Islet of Langerhans (tissue), 1 donor: Measurements from ENCODE around the gene PDGFD.
A peak's percentile ranks its signal among the peaks of the same experiment; 100 is the strongest.

Experiments used
- FAIRE-seq: peaks from one replicate; lab custom pipeline; 2011; peaks lifted over from hg19 to GRCh38; lab: Jason Lieb, UNC

Gene PDGFD

GRCh38 chr11:103948187-103948763, 215.7 kb downstream of the PDGFD start:
- FAIRE-seq: no peak

GRCh38 chr11:103947546-103947919, 216.4 kb downstream of the PDGFD start:
- FAIRE-seq: no peak

DNA sequence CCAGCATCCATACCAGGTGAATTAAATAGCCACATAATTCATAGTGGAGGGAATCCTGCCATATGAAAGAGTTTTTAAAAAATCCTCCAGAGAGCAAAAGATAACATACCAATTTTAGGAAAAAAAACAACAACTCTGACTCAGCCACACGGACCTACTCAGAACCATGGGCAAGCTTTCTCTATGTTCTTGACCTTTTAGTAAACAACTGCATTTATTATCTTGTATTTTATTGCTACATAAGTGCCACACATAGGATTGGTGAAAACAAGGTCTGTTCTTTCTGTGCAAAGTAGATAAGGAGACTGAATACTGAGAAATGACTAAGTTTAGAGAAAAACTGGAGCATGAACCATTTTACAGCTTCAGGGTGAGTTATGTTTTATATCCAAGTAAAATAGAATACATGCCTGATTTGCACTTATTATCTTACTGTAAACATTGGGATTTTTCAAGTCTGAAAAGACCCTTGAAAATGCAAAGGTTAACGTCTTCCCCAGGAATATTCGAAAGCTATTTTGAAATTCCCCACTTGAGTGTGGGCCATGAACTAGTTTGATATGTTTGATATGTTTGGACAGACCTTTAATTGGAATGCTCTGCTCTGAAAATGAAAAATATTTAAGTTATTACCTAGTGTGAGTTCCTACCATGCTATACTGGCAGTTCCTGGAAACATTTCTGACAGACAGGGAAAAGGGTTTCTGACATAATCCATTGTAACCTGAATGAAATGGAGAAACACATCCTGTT, 217.0 kb downstream of the PDGFD start:
- no peak for FAIRE-seq

DNA sequence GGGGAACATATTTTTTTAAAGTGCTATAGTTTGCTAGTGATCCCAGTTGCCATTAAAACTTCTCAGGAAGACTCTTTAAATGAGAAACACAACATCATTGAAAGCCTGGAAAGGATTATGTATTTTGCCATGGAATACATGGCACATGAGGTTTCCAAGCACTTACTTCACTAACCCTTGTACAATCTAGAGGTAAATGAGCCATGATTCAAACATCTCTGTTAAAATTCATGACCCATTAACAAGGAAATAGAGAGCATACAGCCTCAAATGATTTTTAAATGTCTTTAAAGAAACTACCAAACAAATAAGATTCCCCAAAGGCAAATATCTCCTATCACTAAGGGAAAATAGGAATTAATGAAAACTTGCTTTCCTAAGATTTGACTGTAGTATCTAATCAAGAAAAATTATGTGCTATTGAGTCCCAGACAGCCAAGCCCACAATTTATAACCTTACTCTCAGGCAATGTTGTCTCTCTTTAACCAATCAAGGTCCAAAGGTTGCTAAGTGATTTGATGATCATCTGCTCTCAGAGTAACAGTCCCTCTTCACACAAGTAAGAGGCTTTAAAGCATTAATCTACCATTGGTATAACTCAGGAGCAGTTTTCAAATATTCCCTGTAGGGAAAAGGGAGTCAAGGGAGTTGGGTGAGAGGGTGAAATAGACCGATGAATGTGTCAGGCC, 219.6 kb downstream of the PDGFD start:
- FAIRE-seq: peak; percentile 94

DNA sequence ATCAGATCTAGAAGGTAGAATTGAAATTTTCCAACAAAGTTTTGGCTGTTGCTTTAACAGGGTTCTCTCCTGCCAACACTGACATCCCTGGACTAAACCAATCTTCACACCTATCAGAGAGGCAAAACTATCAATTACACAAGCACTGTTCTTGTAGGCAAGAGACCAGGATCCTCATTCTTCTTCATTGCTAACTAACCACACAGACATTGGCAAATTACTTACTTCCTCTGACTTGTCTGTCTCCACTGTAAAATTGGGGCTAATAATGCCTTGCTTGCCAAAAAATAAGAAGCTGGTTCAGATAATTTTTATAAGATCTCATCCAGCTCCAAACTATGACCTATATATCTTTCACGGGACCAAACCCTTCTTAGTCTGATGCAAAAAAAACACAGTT, 221.3 kb downstream of the PDGFD start:
- no peak for FAIRE-seq

GRCh38 chr11:103940551-103940950, 223.4 kb downstream of the PDGFD start:
- no peak for FAIRE-seq

GRCh38 chr11:103939694-103940093, 224.3 kb downstream of the PDGFD start:
- FAIRE-seq: no peak

DNA sequence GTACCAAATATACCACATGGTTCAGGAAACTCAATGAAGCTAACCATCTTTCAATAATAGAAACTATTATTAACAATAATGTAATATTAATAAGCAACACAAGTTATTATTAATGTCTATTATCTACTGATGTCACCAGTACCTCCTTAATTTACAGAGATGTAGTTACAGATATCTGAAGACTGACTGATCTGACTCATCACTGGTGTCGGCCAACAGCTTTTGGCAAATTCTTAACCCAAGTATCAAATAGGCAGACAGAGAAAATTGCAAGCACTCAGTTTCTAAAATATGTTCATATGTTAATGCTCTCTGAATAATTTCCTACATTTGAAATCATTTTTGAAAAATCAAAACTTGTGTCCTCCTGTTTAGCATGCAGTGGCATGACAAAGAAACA, 227.9 kb downstream of the PDGFD start:
- no peak for FAIRE-seq

DNA sequence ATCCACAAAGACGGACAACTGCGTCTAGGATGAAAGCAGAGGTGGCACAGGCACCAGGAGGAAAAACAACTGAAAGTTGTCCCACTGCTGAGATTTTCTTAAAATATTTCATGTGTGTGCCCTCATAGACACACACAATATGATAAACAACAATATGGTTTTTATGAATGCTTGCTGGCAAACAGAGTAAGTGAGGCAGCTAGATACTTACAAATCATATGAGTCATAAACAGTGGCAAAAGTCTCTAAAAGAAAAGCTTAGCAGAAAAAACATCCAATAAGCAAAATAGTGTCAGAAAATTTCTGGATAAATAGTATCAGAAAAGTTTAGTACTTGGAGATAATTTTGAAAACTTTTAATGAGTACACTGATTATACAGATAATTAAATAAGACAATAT, 228.7 kb downstream of the PDGFD start:
- no peak for FAIRE-seq

- FAIRE-seq: no peak
Measured at GRCh38 chr11:103929170-103929903, 234.6 kb downstream of the PDGFD start.

DNA sequence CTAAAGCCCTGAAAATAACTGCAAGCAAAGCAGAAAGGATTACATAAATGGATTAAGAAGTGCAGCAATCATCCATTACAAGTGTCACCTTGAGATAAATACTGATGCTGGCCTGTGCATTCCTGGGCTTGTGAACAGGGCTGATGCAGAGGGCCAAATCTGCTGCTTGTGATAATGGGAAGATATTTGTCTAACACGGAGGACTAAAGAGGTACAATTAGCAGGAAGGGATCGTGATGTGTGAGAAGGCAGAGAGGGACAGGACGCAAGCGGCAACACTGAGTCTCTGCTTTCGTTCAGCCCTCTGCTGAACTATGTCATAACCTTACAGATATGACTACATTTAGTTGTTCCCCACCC, 235.2 kb downstream of the PDGFD start:
- FAIRE-seq: no peak

- no peak for FAIRE-seq
Measured at GRCh38 chr11:103928040-103928801, 235.7 kb downstream of the PDGFD start.

- no peak for FAIRE-seq
Measured at GRCh38 chr11:103927535-103927934, 236.4 kb downstream of the PDGFD start.

GRCh38 chr11:103926990-103927389, 237.0 kb downstream of the PDGFD start:
- FAIRE-seq: no peak

- FAIRE-seq: no peak
Measured at GRCh38 chr11:103924166-103925013, 239.6 kb downstream of the PDGFD start.

DNA sequence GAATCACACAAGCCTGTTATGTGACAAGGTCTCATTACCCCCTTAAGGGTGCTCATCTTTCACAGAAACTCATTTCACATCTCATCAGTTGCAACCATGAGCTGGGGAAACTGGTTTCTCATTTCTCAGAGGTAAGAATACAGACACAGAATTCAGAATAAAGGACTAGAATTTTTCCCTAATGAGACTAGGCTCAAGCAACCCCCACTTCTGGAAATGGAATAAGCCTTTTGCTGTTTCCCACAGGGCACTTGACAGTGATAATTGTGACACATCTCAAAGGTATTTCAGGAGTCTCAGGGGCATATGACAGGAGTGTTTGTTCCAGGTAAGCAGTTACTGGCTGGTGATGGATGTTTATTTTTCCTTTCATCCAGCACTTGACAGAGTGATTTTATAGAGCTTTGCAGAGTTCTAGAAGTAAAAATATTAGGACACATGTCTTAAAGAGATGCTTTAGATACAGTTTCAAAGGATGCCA, 240.5 kb downstream of the PDGFD start:
- no peak for FAIRE-seq

- FAIRE-seq: no peak
Measured at GRCh38 chr11:103920933-103921332, 243.0 kb downstream of the PDGFD start.

- no peak for FAIRE-seq
Measured at GRCh38 chr11:103920449-103920848, 243.5 kb downstream of the PDGFD start.

GRCh38 chr11:103910721-103911120, 253.2 kb downstream of the PDGFD start:
- FAIRE-seq: no peak

DNA sequence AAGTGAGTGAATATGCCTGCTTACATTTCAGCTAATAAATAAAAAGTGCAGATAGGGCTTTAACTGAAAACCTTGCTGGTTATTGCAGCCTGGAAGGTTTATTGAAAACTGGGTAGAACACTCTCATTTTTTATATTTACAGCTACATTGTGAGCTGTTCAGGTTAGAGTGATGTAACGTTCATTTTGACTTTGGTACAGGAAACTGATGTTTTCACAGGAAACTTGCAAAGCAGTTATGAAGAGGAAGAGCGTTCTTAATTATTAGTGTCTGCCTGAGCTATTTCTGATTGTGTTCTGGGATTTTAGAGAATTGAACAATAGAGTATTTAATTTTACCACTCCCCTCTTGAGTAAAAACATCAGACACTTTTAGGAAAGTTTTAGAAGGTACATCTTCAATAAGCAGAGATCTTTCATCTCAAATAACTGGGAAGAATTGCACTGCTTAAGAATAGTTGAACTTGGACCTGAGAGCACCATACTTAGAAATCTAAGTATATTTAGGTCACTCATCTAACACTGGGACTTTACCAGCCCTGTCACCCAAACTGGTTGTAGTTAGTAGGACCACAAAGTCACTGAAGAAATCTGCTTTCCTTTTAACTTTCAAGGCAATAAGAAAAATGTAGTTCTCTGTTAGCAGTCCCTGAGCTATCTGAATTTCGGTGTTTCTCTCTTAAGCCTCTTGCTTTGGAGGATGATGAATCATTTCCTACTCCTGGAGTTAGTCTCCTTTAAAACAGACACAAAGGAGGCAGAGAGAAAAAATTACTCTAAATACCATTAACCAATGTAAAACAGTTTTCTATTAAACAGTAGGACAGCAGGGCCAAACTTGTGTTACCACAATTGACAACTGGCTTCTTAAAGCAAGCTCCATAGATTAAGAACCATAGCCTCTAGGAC, 256.1 kb downstream of the PDGFD start:
- no peak for FAIRE-seq
